NCI-H345 treated with DMSO at 0.1 percent for 48 hours (cell line): ENCODE measurements around the gene TMC3.
"Not testable (repeated sequence)": the region's sequence is repeated elsewhere in the genome, so short reads cannot be mapped to it uniquely, and the experiment has no call there.

Experiments
- DNase-seq: peaks from one replicate; lab custom pipeline; 2025; ENCODE audit not compliant: unreplicated experiment; lab: John Stamatoyannopoulos, UW

The TMC3 gene

DNA sequence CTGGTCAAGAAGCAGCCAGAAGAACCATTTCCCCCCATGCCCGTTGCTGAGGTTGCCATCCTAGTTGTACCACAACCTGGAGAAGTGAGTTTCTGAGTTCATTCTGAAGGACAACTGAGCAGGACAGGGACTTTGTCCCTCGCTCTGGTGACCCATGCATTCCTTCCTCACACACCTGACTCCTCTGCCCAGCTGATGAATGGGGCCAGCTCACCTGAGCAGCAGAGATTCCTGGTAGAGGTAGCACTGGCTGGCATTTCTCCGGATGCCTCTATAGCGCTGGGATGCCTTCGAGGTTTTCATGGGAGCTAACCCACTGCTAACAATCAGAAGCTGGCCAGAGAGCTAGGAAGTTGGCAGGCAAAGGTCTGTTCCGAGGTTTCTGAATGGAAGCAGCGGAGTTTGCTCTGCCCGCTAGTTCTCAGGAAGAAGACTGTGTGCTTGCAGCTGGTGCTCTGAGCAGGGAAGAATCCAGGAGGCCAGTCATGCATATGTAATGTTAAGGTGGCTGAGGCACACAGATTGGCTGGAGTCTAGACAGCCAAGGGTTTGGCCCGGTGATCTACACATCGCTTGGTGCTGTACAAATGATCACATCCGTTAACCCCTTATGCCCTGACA lies at the start of gene TMC3:
Gene TMC3, minus strand, starts transcription at position 439 of the 621 bp plus-strand sequence. Its CDS starts 136 bp downstream, at position 303.
- DNase-seq, result no peak

DNA sequence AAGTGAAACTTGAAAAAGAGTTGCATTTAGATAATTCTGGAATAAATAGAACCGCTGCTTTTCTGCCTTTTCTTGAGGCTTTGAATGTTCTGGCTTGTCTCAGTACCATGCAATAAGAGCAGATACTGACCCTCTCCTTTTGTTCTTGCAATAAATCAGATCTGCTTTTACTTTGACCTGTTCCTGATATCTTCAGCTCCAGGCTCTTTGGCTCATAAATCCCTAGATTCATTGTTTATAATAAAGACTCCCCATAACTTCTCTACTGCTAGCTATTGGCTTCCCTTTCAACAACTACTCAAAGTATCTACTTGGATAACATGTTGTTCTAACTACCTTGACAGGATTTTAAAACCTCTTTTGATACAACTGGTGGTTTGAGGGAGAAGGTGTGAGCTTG lies 47.4 kb upstream of the TMC3 start:
- no peak for DNase-seq

DNA sequence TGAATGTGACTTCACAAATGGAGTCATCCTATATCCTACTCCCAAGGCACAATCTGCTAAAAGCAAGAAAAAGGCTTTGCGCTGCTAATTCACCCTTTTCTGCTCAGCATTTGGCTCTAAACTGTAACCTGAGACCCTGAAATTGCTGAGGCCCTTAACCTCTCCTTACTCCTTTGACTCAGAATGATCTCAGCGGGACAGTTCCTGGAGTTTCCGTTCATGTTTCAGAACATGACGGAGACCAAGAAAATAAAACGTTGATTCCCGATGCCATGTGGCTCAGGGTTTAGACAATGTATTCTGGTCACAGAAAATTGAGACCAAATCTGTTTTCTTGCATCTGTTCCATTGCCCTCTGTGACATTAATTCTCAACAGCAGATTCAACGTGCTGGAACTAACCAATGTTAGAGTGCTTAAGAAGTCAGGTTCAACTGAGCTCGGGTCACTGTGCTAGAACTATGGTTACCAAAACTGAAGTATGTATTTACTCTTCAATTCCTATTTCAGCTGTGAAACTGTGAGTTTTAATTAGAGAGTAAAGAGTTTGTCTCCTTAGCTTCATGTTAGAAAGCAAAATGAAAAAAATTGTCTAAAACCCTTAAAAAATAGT lies 45.4 kb upstream of the TMC3 start:
- no peak for DNase-seq

DNA sequence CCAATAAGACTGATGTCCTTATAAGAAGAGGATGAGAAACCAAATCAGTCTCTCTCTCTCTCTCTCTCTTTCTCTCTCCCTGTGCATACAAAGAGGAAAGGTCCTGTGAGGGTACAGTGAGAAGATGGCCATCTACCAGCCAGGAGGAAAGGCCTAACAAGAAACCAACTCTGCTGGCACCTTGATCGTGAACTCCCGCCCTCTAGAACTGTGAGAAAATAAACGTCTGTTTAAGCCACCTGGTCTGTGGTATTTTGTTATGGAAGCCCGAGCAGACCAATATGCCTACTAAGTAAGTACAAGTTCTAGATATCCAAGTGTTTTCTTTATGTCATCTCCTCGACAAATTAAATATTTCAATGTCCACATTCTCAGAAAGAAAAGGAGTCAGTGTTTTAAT lies 44.9 kb upstream of the TMC3 start:
- no peak for DNase-seq

DNA sequence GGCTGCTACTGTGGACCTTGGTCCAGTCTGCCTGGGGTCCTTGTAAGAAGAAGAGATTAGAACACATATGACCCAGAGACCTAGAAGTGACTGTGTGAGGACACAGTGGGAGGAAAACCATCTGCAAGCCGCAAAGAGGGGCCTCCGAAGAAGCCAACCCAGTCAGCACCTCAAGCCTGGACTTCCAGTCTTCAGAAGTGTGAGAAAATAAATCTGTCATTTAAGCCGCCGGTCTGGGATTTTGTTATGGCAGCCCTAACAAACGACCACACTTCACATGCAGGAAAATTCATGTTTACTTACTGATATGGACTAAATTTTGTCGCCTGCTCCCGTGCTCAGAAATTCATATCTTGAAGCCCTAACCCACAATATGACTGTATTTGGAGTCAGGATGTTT lies 44.4 kb upstream of the TMC3 start:
- no peak for DNase-seq

DNA sequence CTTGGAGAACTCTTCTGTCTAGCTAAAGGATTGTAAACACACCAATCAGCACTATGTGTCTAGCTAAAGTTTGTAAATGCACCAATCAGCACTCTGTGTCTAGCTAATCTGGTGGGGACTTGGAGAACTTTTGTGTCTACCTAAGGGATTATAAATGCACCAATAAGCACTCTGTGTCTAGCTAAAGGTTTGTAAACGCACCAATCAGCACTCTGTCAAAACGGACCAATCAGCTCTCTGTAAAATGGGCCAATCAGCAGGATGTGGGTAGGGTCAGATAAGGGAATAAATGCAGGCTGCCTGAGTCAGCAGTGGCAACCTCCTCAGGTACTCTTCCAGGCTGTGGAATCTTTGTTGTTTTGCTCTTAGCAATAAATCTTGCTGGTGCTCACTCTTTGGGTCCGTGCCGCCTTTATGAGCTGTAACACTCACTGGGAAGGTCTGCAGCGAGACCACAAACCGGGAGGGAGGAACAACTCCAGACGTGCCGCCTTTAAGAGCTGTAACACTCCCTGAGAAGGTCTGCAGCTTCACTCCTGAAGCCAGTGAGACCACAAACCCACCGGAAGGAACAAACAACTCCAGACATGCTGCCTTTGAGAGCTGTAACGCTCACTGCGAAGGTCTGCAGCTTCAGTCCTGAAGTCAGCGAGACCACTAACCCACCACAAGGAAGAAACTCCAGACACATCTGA lies 40.4 kb upstream of the TMC3 start:
- DNase-seq, result not testable (repeated sequence)

DNA sequence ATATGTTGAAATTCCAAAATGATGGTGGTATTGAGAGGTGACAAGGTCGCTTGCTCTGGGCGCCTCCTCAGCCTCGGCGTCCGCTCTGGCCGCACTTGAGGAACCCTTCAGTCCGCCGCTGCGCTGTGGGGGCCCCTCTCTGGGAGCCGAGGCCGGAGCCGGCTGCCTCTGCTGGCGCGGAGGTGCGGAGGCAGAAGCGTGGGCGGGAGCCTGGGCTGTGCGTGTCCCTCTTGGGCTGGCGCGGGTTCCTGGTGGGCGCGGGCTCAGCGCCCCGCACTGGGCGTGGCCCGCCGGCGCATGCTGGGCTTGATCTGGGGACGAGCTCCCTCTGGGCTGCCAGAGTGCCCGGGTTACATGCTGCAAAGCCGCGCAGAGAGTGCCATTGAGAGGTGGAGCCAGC lies 39.8 kb upstream of the TMC3 start:
- DNase-seq, result no peak

DNA sequence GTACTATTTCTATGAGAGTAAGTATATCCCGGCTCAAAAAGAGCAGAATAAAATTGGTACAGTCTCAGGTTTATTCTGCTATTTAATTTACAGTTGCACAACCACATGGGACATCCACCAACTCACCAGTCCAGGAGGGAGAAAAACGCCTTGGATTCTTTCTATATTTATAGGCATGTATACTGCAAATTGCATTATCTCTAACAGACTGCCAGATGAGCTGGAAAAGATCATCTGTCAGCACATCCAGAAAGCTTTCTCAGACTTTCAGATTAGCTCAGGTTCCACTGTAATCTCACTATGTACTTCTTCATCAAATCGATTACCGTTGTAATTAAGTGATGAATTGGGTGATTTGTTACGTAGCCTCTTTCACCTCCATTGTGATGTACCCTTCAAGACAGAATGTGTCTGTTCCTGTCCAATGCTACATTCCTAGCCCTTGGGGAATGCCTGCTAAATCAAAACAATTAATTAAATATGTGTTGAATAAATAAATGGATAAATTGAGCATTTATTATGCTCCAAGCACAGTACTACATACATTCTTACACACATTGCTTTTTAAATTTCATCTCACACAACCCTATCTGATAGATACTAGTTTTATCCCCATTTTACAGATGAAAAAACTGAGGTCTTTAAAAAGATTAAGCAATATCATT lies 38.1 kb upstream of the TMC3 start:
- no peak for DNase-seq

DNA sequence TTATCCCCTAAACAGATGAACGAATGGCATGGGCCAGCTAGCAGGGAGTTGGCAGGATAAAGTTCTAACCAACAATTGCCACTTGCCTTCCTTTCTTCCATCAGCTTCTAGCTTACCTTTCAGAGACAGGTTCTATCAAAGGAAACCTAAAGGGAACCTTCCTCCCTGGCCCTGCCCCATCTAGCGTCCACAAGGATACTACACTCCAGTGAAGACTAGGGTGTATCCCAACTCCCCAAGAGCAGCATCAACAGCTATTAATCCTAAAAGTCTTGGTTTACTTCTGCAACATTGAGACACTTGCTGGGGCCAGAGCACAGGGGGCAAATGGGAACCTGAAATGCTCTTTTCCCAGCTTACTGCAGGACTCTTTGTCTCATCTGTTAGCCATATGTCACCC lies 37.0 kb upstream of the TMC3 start:
- no peak for DNase-seq

DNA sequence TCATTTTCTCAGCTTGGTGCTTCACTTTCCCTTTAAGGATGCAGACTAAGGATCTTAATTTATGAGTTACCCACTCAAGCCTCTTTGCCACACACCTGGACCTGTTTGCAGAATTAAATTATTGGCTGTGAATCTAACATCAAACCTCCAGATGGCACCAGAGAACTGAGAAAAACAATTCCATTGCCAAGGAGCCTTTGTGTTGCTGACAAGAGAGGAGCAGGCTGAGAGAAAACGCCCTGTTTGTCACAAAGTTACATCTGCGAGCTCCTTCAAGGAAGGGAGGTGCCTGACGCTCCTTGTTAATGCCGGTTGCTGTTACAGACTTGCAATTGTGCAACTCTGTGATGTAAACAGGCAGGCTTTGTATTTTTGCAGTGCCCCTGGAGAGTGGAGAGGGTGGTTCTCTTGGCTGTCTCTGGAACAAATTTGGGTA lies 36.3 kb upstream of the TMC3 start:
- peak; percentile 51 for DNase-seq

DNA sequence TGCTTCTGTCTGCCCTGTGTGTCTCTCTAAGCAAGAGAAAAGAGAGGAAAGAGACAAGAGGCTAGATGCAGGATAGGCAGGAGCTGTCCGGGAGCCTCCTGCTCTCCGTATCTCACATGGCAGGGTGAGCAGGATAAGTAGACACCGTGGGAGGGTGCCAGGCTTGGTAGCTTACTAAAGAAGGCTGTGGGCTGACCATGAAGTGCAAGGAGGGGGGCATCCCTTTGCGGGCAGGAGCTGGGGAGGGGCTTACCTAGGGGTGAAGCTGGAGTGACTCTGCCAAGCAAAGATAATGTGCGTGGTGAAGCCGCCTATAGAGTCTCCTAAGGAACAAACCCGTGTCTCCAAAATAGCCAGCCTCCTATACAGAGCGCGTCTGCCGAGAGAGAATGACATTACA lies 33.7 kb upstream of the TMC3 start:
- DNase-seq, result no peak

DNA sequence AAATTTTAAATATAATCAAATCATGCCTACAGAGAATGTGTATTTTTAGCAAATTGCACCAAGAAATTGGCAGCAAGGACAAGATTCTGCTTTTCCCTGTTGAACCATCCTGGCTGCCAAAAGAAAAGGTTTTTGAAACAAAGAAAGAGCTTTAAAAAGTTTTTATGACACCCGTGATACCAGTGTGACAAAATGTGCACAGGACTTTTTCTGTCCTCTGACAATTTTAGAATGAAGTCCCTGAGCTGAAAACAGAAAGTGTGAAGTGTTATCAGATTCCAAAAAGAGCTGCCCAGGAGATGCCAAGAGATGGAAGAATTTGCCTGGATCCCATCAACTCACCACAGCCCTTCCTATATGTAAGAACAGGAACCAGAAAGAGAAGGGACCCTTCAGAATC lies 33.2 kb upstream of the TMC3 start:
- no peak for DNase-seq

DNA sequence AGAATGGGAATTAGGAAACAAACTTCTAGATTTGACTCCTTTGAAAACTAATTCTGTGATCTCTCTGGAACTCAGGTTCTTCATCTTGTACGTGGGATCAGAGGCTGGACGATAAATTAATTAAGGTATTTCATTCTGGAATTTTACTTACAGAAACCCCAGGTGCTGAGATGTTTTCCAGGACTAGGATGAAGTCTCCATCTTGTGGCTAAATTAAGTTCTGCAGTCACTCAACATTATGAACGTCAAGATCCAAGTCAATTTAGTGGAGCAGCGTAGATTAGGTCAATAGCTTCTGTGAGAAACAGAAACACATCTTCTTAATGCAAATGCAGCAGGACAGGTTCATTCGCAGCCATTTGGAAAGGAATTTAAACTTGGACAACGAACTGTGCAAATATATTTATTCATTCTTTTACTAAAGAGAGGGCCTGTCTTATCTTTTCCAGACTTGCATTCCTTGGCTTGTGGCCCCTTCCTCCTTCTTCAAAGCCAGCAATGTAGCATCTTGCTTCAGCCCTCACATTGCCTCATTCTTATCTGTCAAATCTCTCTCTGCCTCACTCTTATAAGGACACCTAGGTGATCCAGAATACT lies 26.7 kb upstream of the TMC3 start:
- peak; percentile 50 for DNase-seq

DNA sequence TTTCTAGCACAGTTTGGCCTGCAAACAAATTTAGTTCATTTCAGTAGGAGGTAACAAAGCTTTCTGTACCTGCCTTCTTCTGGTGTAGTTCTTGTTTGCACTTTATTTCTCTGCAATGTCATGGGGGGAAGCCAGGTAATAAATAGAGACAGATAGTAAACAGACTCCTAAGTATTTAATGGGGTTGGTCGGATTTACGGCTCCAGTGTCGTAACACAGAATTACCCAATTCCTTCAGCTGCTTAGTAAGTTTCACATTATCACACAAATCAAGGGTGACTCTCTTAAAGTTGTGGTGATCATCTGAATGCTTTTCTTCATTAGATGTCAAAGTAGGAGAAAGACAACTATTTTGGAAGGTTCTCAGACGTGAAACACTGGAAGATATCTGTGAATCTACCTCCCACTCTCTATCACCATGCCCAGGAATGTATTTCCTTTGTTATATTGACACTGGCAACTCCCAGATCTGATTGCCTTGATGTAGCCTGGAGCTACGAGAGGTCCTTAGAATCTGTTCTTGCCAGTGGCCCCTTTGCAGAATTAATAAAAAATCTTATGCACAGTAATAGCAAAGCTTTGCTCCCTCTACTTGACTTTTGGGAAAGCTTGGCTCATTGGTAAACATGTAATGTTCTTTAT lies 25.0 kb upstream of the TMC3 start:
- no peak for DNase-seq

DNA sequence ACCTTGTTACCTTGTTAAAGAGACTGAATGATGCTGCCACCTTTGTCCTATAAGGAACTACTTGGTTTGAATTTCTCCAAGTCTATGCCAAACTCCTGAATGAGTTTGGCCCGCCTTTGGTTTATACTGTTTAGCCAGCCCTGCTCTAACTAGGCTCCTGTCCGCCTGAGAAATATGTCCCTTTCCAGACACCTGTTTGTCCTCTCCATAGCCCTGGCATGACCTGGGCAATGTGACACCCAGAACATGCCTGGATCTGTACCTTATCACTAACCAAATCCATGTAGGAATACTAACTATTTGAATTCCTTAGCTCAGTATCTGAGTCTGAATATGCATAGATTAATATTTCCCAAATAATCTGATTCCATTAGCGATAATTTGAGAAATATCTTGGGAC lies 24.4 kb upstream of the TMC3 start:
- no peak for DNase-seq

DNA sequence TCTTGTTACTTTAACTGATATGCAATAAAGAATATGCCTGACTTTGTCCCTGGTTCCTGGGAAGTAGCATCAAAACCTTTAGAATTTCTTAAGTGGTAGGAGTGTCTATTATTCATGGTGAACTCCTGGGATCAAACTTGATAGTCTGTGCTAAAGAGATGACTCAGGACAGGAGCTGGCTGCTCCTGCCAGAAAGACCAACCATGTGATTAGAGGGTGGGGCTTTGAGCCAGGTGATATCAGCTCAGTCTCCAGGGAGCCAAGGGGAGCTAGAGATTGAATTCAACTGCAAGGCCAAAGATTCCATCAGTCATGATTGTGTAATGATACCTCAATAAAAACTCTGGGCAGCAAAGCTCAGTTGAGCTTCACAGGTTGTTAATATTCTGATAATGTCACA lies 20.6 kb upstream of the TMC3 start:
- DNase-seq, result no peak

DNA sequence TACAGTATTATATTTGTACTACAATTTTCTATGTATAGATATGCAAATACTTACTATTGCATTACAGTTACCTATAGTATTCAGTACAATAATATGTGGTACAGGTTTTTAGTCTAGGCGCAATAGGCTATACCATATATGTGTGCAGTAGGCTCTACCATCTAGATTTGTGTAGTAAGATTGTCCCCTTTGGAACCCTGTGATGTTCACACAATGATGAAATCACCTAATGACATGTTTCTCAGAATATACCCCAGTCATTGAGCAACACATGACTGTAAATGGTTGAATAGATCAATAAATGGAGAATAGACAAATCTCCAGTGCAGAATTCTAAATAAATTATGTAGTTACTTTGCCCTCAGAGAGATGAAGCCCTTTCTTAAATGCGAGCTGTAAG lies 17.6 kb upstream of the TMC3 start:
- DNase-seq, result no peak

DNA sequence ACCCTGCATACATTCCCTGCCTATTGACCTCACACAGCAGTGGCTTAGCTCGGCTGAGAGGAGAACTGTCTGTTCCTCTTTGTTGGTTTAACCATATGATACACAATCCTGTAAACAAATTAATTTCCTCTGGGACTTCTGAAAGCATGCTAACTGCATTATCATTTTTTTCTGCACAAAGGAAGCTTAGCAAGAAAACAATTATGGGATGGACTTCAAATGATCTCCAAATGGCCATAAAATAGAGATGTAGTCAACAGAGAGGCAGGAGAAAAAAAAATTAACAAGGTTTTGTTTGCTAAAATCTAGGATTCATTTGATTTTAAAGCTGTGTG lies 14.4 kb upstream of the TMC3 start:
- DNase-seq, result no peak

DNA sequence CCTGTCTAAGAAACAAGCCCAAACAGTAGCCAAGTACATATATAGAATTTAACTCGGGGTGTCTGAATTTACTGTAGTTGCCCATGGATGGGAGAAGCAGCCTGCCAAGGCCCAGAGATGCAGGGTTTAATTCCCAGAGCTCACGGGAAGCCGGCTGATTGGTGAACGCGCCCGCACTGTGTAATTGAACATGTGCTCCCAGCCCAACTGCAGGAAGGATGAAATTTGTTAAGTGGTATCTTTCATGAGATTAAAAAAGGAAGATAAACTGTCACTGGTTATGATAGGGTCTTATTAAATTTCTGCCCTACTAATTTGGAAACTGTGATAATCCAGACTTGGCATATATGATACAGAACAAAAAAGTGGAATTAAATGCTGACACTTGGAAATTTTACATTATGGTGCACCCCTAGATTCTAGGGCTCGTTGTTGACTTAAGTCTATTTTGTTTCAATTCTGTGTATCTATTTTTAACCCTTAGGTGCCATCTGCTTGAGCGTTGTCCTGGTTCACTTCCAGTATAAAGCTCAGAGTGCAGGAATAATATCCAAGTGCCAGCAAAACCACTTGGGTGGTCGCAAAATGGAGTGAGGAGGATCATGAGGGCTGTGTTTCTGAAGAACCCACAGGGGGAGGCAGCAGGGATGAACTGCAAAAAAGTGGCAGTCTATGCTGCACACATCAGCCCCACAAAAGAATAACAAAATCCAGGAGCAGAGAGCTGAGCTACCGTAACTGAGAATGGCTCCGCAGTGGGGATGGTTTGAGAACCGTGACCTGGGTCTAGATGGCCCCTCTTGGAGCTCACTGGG lies 13.8 kb upstream of the TMC3 start:
- DNase-seq, result no peak

DNA sequence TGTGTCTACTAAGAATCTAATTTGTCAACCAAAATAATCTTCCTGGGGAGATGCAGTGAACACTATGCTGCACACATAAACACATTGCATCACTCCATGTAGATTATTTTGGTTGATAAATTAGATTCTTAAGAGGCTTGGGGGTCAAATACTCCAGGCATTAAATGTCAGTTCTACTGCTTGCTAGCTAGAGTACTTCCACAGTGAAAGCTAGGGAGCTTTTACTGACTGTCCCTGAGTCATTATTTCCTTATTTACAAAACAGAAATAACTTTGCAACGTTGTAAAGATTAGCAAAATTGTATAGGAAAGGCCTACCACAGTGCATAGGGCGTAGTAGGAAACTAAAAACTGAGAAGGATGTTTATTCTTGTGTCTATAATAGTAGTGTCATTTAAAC lies 12.9 kb upstream of the TMC3 start:
- DNase-seq, result no peak

DNA sequence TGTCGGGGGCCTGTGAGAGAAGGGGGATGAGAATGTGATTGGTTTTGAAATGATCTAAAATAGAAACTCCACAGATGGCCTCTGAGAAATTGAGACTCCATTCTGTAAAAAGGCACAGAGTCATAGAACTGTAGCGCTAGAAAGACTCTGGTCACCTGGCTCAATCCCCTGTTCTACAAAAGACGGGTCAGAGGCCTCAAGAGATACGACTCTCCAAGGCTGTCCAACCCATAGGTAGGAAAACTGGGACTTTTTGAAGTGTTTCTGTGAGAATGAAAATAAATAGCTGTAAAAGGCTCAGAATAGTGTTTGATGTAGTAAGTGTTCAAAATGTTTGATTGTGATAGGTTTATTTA lies 11.7 kb upstream of the TMC3 start:
- no peak for DNase-seq
